HL-60 (cell line): ENCODE results near the gene ABCC5.
A peak's percentile ranks its signal among the peaks of the same experiment; 100 is the strongest.

ENCODE experiments used
- GABPA ChIP-seq: IDR thresholded peaks from 2 replicates; pipeline ENCODE4 v1.6.1; 2012; ENCODE audit warnings: low read depth
- POLR2AphosphoS5 ChIP-seq: IDR thresholded peaks from 2 replicates; pipeline ENCODE4 v1.6.1; 2012; ENCODE audit warnings: low read depth
- SPI1 ChIP-seq: IDR thresholded peaks from 2 replicates; pipeline ENCODE4 v1.6.1; 2012; ENCODE audit warnings: low read depth, mild to moderate bottlenecking, borderline replicate concordance
- TF ChIP-seq, protein P1 (sequence below): IDR thresholded peaks from one replicate; pipeline ENCODE4 v1.5.1; 2011; ENCODE audit warnings: low read length, control low read depth, inconsistent platforms; ENCODE audit not compliant: insufficient read depth
- TF ChIP-seq, protein P2 (sequence below): IDR thresholded peaks from 2 replicates; pipeline ENCODE4 v1.6.1; 2012; ENCODE audit warnings: low read depth; ENCODE audit not compliant: insufficient replicate concordance

DNA sequence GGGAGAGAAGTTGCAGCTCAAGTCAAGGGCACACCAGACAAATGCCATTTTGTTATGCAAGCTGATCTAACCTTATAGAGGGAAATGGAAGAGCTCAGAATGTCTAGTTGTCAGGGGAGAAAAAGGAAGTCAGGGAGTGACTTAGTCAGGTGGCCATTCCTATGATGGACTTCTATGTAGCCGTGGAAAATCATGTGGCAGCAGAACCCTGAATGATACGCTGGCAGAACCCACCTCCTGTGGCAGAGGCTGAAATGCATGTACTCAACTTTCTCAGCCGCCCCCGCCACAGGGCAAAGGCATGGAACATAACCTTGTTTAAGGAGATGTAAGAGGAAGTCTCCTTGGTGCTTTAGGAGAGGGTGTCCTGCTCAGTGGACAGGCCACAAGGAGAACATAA lies 95.3 kb downstream of the ABCC5 start:
- TF ChIP-seq GABPA (no peak), POLR2AphosphoS5 (no peak), SPI1 (peak; percentile 49; the same call in 1 of the 2 replicates)
- TF ChIP-seq, protein P1, sequence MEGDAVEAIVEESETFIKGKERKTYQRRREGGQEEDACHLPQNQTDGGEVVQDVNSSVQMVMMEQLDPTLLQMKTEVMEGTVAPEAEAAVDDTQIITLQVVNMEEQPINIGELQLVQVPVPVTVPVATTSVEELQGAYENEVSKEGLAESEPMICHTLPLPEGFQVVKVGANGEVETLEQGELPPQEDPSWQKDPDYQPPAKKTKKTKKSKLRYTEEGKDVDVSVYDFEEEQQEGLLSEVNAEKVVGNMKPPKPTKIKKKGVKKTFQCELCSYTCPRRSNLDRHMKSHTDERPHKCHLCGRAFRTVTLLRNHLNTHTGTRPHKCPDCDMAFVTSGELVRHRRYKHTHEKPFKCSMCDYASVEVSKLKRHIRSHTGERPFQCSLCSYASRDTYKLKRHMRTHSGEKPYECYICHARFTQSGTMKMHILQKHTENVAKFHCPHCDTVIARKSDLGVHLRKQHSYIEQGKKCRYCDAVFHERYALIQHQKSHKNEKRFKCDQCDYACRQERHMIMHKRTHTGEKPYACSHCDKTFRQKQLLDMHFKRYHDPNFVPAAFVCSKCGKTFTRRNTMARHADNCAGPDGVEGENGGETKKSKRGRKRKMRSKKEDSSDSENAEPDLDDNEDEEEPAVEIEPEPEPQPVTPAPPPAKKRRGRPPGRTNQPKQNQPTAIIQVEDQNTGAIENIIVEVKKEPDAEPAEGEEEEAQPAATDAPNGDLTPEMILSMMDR = no peak
- TF ChIP-seq, protein P2, sequence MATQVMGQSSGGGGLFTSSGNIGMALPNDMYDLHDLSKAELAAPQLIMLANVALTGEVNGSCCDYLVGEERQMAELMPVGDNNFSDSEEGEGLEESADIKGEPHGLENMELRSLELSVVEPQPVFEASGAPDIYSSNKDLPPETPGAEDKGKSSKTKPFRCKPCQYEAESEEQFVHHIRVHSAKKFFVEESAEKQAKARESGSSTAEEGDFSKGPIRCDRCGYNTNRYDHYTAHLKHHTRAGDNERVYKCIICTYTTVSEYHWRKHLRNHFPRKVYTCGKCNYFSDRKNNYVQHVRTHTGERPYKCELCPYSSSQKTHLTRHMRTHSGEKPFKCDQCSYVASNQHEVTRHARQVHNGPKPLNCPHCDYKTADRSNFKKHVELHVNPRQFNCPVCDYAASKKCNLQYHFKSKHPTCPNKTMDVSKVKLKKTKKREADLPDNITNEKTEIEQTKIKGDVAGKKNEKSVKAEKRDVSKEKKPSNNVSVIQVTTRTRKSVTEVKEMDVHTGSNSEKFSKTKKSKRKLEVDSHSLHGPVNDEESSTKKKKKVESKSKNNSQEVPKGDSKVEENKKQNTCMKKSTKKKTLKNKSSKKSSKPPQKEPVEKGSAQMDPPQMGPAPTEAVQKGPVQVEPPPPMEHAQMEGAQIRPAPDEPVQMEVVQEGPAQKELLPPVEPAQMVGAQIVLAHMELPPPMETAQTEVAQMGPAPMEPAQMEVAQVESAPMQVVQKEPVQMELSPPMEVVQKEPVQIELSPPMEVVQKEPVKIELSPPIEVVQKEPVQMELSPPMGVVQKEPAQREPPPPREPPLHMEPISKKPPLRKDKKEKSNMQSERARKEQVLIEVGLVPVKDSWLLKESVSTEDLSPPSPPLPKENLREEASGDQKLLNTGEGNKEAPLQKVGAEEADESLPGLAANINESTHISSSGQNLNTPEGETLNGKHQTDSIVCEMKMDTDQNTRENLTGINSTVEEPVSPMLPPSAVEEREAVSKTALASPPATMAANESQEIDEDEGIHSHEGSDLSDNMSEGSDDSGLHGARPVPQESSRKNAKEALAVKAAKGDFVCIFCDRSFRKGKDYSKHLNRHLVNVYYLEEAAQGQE = no peak
